Cortex of kidney (tissue), 1 donor: ENCODE measurements around the gene PDZK1.
"Not testable (repeated sequence)": the region's sequence is repeated elsewhere in the genome, so short reads cannot be mapped to it uniquely, and the experiment has no call there.

Experiments used
- DNase-seq: peaks from one replicate; lab custom pipeline; 2025; lab: John Stamatoyannopoulos, UW

PDZK1 gene

GRCh38 chr1:145656245-145656943, 50.8 kb downstream of the PDZK1 start:
- not testable (repeated sequence) for DNase-seq

GRCh38 chr1:145643990-145644389, 63.2 kb downstream of the PDZK1 start:
- not testable (repeated sequence) for DNase-seq

GRCh38 chr1:145641886-145642285, 65.3 kb downstream of the PDZK1 start:
- DNase-seq: not testable (repeated sequence)

DNA sequence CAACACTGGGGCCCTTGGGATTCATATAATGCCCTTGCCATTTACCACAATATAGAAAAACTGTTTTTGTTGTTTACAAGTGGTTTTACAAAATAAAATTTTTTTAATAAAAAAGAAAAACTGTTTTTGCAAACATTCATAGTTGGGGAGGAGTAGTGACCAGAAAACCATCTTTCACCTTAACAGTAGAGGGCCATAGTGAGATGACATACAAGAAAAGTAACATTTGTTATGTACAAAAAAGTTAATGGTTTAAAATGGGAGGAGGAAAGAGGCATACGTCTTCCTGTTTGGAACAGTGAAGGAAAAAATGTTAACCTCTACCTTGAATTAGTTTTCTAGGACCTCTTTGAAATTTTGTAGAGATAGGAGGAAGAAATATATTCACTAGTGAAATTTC, 70.9 kb downstream of the PDZK1 start:
- not testable (repeated sequence) for DNase-seq

- not testable (repeated sequence) for DNase-seq
Observed at GRCh38 chr1:145622177-145622576, 85.0 kb downstream of the PDZK1 start.
